MG63 (cell line): ENCODE measurements around the gene OBSL1. TPM values are rescaled to one million over a fixed set of nuclear protein-coding genes. Genes with fewer than 3 reads are reported as not detected.
A peak's percentile ranks its signal among the peaks of the same experiment; 100 is the strongest.

Experiments
- DNase-seq: peaks from one replicate; pipeline ENCODE4 v3.0.0-alpha.2; 2020
- H3K27me3 ChIP-seq: fragments of 250-450 bp; sonication (Bioruptor Pico); 2 replicates; pipeline ENCODE4 v1.5.1; 2020; ENCODE audit warnings: mild to moderate bottlenecking, moderate library complexity
- H3K36me3 ChIP-seq: fragments of 250-450 bp; sonication (Bioruptor Pico); 2 replicates; pipeline ENCODE4 v1.5.1; 2020; ENCODE audit warnings: mild to moderate bottlenecking, moderate library complexity
- H3K4me3 ChIP-seq: fragments of 250-450 bp; sonication (Bioruptor Pico); 2 replicates; pipeline ENCODE4 v1.5.1; 2020; ENCODE audit warnings: mild to moderate bottlenecking, moderate library complexity
- H3K9me3 ChIP-seq: fragments of 250-450 bp; sonication (Bioruptor Pico); 2 replicates; pipeline ENCODE4 v1.5.1; 2020; ENCODE audit warnings: mild to moderate bottlenecking, moderate library complexity
- total RNA-seq: library from RNA; depleted of rRNA; stranded (reverse); fragments of >200 nt; shearing (Covaris generic); gene quantifications from 2 replicates; pipeline ENCODE4 v1.2.3, GENCODE V29; 2014; ENCODE audit warnings: low replicate concordance

Gene OBSL1
- total RNA-seq, 1 experiment from 2014 or later: 49.9 TPM

- Histone ChIP-seq H3K27me3 (peaks cover 26% of the 10 kb centered on the region), H3K36me3 (no peaks in the 10 kb centered on the region), H3K4me3 (no peak overlapping the region), H3K9me3 (no peaks in the 10 kb centered on the region)
- no peak for DNase-seq
Measured at GRCh38 chr2:219515874-219516629, 55.3 kb downstream of the OBSL1 start.

- Histone ChIP-seq H3K27me3 (peaks cover 34% of the 10 kb centered on the region), H3K36me3 (no peaks in the 10 kb centered on the region), H3K9me3 (no peaks in the 10 kb centered on the region), H3K4me3 (no peak overlapping the region)
- DNase-seq: no peak
Measured at GRCh38 chr2:219514836-219515235, 56.5 kb downstream of the OBSL1 start.

GRCh38 chr2:219514196-219514761 lies 57.1 kb downstream of the OBSL1 start, which contains the start of gene ASIC4:
Gene ASIC4 (plus strand): TSS chr2:219514482. CDS start chr2:219514725, 243 bp downstream.
- Histone ChIP-seq H3K4me3 (no peak within 1 kb of the TSS), H3K27me3 (peaks cover 34% of the 10 kb centered on the region), H3K9me3 (no peaks in the 10 kb centered on the region), H3K36me3 (no peaks in the 10 kb centered on the region)
- DNase-seq: no peak

GRCh38 chr2:219513787-219514186 lies 57.6 kb downstream of the OBSL1 start:
- no peak for DNase-seq
- Histone ChIP-seq H3K9me3 (no peaks in the 10 kb centered on the region), H3K36me3 (no peaks in the 10 kb centered on the region), H3K27me3 (peaks cover 34% of the 10 kb centered on the region), H3K4me3 (no peak overlapping the region)

- no peak for DNase-seq
- H3K27me3 ChIP-seq: peaks cover 34% of the 10 kb centered on the region
- no peaks in the 10 kb centered on the region for H3K36me3 ChIP-seq
- no peaks in the 10 kb centered on the region for H3K9me3 ChIP-seq
- H3K4me3 ChIP-seq: no peak overlapping the region
Measured at GRCh38 chr2:219512524-219513216, 58.7 kb downstream of the OBSL1 start.

- H3K9me3 ChIP-seq: no peaks in the 10 kb centered on the region
- H3K36me3 ChIP-seq: no peaks in the 10 kb centered on the region
- DNase-seq: no peak
- H3K4me3 ChIP-seq: no peak overlapping the region
- H3K27me3 ChIP-seq: peaks cover 34% of the 10 kb centered on the region
Measured at GRCh38 chr2:219511547-219512325, 59.6 kb downstream of the OBSL1 start.

- H3K9me3 ChIP-seq: no peaks in the 10 kb centered on the region
- no peak overlapping the region for H3K4me3 ChIP-seq
- DNase-seq: no peak
- H3K27me3 ChIP-seq: peaks cover 34% of the 10 kb centered on the region
- H3K36me3 ChIP-seq: no peaks in the 10 kb centered on the region; the same call in 1 of the 2 replicates
Measured at GRCh38 chr2:219510512-219511135, 60.7 kb downstream of the OBSL1 start.

- no peaks in the 10 kb centered on the region; the same call in 1 of the 2 replicates for H3K36me3 ChIP-seq
- DNase-seq: peak; percentile 57
- H3K27me3 ChIP-seq: peaks cover 34% of the 10 kb centered on the region
- H3K9me3 ChIP-seq: no peaks in the 10 kb centered on the region
- H3K4me3 ChIP-seq: peak overlapping the region; percentile 2; the same call in 1 of the 2 replicates
Measured at GRCh38 chr2:219509780-219510511, 61.4 kb downstream of the OBSL1 start.

GRCh38 chr2:219508971-219509779 lies 62.2 kb downstream of the OBSL1 start:
- peaks cover 30% of the 10 kb centered on the region for H3K27me3 ChIP-seq
- no peak for DNase-seq
- no peak overlapping the region for H3K4me3 ChIP-seq
- H3K9me3 ChIP-seq: no peaks in the 10 kb centered on the region
- H3K36me3 ChIP-seq: no peaks in the 10 kb centered on the region; the same call in 1 of the 2 replicates

- no peaks in the 10 kb centered on the region; the same call in 1 of the 2 replicates for H3K36me3 ChIP-seq
- DNase-seq: no peak
- H3K4me3 ChIP-seq: no peak overlapping the region
- no peaks in the 10 kb centered on the region for H3K9me3 ChIP-seq
- H3K27me3 ChIP-seq: peaks cover 23% of the 10 kb centered on the region
Measured at GRCh38 chr2:219508444-219508734, 63.0 kb downstream of the OBSL1 start.

- no peak for DNase-seq
- no peaks in the 10 kb centered on the region; the same call in 1 of the 2 replicates for H3K36me3 ChIP-seq
Measured at GRCh38 chr2:219507581-219508443, 63.5 kb downstream of the OBSL1 start.

GRCh38 chr2:219506802-219507526 lies 64.4 kb downstream of the OBSL1 start:
- Histone ChIP-seq H3K27me3 (peaks cover 9% of the 10 kb centered on the region), H3K9me3 (no peaks in the 10 kb centered on the region), H3K4me3 (no peak overlapping the region), H3K36me3 (no peaks in the 10 kb centered on the region; the same call in 1 of the 2 replicates)
- no peak for DNase-seq

More at GRCh38 chr2:219507581-219508443, 63.5 kb downstream of the OBSL1 start:
- no peaks in the 10 kb centered on the region for H3K9me3 ChIP-seq
- no peak overlapping the region for H3K4me3 ChIP-seq
- peaks cover 17% of the 10 kb centered on the region for H3K27me3 ChIP-seq

GRCh38 chr2:219506153-219506801 lies 65.1 kb downstream of the OBSL1 start:
- no peak for DNase-seq
- peaks cover 8% of the 10 kb centered on the region for H3K27me3 ChIP-seq
- H3K4me3 ChIP-seq: no peak overlapping the region
- peaks cover 3% of the 10 kb centered on the region; the same call in 1 of the 2 replicates for H3K36me3 ChIP-seq
- no peaks in the 10 kb centered on the region for H3K9me3 ChIP-seq
